GM12878 (cell line): ENCODE results near the gene GAS6.

Experiments used
- EED ChIP-seq: sonication (generic); IDR thresholded peaks from 2 replicates; pipeline ENCODE4 v1.6.1; 2016; ENCODE audit warnings: antibody characterized with exemption, low read depth
- EP300 ChIP-seq, 2 experiments: fragments of 150-350 bp in 1 of 2; IDR thresholded peaks; 2 replicates each; pipeline ENCODE4 v1.6.1; 2011 to 2012; ENCODE audit warnings: low read depth in 2 of 2, low read length in 2 of 2, borderline replicate concordance in 1 of 2, improper control_type of control experiment in 1 of 2, inconsistent platforms in 1 of 2; ENCODE audit not compliant: control insufficient read depth in 1 of 2
- POLR2A ChIP-seq: IDR thresholded peaks from 2 replicates; pipeline ENCODE4 v1.6.1; 2011; ENCODE audit warnings: low read depth, mild to moderate bottlenecking, low read length
- RCOR1 ChIP-seq: conservative IDR thresholded peaks from 2 replicates; pipeline ENCODE4 v1.6.1; 2012; ENCODE audit warnings: low read depth, low read length, improper control_type of control experiment
- STAT3 ChIP-seq: IDR thresholded peaks from 2 replicates; pipeline ENCODE4 v1.6.1; 2011; ENCODE audit warnings: low read depth, low read length, improper control_type of control experiment
- ZSCAN29 ChIP-seq: fragments of 450-650 bp; IDR thresholded peaks from 2 replicates; pipeline ENCODE4 v1.6.1; 2017; ENCODE audit warnings: mild to moderate bottlenecking, moderate library complexity
- TF ChIP-seq, protein P1 (sequence below), 3 experiments: IDR thresholded peaks in 2 of 3; conservative IDR thresholded peaks in 1 of 3; 2 replicates each; pipeline ENCODE4 v1.5.1; 2011; ENCODE audit warnings: low read depth in 3 of 3, low read length in 3 of 3, mild to moderate bottlenecking in 3 of 3, control low read depth in 2 of 3, moderate library complexity in 2 of 3, inconsistent platforms in 1 of 3, mixed read lengths in 1 of 3; ENCODE audit not compliant: control insufficient read depth in 2 of 3, insufficient read depth in 1 of 3; ENCODE audit errors: extremely low read depth in 1 of 3
- TF ChIP-seq, protein P2 (sequence below): IDR thresholded peaks from 2 replicates; pipeline ENCODE4 v1.6.1; 2012; ENCODE audit warnings: mild to moderate bottlenecking, low read depth, low read length
- TF ChIP-seq, protein P3 (sequence below): fragments of 450-650 bp; IDR thresholded peaks from 2 replicates; pipeline ENCODE4 v1.6.1; 2017; ENCODE audit warnings: antibody characterized with exemption, mild to moderate bottlenecking, moderate library complexity
- TF ChIP-seq, protein P4 (sequence below): fragments of 450-650 bp; formaldehyde crosslinking; IDR thresholded peaks from 2 replicates; pipeline ENCODE4 v1.5.0; 2022; ENCODE audit warnings: mild to moderate bottlenecking, missing genetic modification characterization

GRCh38 chr13:113793718-113794085 is 70.2 kb downstream of the GAS6 start:
- TF ChIP-seq, protein P1, sequence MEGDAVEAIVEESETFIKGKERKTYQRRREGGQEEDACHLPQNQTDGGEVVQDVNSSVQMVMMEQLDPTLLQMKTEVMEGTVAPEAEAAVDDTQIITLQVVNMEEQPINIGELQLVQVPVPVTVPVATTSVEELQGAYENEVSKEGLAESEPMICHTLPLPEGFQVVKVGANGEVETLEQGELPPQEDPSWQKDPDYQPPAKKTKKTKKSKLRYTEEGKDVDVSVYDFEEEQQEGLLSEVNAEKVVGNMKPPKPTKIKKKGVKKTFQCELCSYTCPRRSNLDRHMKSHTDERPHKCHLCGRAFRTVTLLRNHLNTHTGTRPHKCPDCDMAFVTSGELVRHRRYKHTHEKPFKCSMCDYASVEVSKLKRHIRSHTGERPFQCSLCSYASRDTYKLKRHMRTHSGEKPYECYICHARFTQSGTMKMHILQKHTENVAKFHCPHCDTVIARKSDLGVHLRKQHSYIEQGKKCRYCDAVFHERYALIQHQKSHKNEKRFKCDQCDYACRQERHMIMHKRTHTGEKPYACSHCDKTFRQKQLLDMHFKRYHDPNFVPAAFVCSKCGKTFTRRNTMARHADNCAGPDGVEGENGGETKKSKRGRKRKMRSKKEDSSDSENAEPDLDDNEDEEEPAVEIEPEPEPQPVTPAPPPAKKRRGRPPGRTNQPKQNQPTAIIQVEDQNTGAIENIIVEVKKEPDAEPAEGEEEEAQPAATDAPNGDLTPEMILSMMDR (IDR thresholded peaks at IDR 0.05 in 2 of 3, conservative IDR thresholded peaks at IDR 0.05 in 1 of 3; ENCODE audit: control insufficient read depth in 2 of 3, extremely low read depth in 1 of 3, insufficient read depth in 1 of 3, low read depth in 3 of 3, low read length in 3 of 3) = no peak
- TF ChIP-seq EED (no peak), EP300 (IDR thresholded peaks at IDR 0.05; ENCODE audit: borderline replicate concordance in 1 of 2, control insufficient read depth in 1 of 2, low read depth in 2 of 2, low read length in 2 of 2) (no peak), RCOR1 (no peak), POLR2A (no peak), STAT3 (no peak), ZSCAN29 (no peak)
- TF ChIP-seq, protein P2, sequence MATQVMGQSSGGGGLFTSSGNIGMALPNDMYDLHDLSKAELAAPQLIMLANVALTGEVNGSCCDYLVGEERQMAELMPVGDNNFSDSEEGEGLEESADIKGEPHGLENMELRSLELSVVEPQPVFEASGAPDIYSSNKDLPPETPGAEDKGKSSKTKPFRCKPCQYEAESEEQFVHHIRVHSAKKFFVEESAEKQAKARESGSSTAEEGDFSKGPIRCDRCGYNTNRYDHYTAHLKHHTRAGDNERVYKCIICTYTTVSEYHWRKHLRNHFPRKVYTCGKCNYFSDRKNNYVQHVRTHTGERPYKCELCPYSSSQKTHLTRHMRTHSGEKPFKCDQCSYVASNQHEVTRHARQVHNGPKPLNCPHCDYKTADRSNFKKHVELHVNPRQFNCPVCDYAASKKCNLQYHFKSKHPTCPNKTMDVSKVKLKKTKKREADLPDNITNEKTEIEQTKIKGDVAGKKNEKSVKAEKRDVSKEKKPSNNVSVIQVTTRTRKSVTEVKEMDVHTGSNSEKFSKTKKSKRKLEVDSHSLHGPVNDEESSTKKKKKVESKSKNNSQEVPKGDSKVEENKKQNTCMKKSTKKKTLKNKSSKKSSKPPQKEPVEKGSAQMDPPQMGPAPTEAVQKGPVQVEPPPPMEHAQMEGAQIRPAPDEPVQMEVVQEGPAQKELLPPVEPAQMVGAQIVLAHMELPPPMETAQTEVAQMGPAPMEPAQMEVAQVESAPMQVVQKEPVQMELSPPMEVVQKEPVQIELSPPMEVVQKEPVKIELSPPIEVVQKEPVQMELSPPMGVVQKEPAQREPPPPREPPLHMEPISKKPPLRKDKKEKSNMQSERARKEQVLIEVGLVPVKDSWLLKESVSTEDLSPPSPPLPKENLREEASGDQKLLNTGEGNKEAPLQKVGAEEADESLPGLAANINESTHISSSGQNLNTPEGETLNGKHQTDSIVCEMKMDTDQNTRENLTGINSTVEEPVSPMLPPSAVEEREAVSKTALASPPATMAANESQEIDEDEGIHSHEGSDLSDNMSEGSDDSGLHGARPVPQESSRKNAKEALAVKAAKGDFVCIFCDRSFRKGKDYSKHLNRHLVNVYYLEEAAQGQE = no peak
- TF ChIP-seq, protein P3, sequence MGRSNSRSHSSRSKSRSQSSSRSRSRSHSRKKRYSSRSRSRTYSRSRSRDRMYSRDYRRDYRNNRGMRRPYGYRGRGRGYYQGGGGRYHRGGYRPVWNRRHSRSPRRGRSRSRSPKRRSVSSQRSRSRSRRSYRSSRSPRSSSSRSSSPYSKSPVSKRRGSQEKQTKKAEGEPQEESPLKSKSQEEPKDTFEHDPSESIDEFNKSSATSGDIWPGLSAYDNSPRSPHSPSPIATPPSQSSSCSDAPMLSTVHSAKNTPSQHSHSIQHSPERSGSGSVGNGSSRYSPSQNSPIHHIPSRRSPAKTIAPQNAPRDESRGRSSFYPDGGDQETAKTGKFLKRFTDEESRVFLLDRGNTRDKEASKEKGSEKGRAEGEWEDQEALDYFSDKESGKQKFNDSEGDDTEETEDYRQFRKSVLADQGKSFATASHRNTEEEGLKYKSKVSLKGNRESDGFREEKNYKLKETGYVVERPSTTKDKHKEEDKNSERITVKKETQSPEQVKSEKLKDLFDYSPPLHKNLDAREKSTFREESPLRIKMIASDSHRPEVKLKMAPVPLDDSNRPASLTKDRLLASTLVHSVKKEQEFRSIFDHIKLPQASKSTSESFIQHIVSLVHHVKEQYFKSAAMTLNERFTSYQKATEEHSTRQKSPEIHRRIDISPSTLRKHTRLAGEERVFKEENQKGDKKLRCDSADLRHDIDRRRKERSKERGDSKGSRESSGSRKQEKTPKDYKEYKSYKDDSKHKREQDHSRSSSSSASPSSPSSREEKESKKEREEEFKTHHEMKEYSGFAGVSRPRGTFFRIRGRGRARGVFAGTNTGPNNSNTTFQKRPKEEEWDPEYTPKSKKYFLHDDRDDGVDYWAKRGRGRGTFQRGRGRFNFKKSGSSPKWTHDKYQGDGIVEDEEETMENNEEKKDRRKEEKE = no peak
- TF ChIP-seq, protein P4, sequence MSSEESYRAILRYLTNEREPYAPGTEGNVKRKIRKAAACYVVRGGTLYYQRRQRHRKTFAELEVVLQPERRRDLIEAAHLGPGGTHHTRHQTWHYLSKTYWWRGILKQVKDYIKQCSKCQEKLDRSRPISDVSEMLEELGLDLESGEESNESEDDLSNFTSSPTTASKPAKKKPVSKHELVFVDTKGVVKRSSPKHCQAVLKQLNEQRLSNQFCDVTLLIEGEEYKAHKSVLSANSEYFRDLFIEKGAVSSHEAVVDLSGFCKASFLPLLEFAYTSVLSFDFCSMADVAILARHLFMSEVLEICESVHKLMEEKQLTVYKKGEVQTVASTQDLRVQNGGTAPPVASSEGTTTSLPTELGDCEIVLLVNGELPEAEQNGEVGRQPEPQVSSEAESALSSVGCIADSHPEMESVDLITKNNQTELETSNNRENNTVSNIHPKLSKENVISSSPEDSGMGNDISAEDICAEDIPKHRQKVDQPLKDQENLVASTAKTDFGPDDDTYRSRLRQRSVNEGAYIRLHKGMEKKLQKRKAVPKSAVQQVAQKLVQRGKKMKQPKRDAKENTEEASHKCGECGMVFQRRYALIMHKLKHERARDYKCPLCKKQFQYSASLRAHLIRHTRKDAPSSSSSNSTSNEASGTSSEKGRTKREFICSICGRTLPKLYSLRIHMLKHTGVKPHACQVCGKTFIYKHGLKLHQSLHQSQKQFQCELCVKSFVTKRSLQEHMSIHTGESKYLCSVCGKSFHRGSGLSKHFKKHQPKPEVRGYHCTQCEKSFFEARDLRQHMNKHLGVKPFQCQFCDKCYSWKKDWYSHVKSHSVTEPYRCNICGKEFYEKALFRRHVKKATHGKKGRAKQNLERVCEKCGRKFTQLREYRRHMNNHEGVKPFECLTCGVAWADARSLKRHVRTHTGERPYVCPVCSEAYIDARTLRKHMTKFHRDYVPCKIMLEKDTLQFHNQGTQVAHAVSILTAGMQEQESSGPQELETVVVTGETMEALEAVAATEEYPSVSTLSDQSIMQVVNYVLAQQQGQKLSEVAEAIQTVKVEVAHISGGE (CRISPR knock-in tag) = no peak
